KBM-7 (cell line): ENCODE measurements around the gene CBLN1.
A peak's percentile ranks its signal among the peaks of the same experiment; 100 is the strongest.

Source experiments
- DNase-seq: peaks from one replicate; pipeline ENCODE4 v3.0.0-alpha.2; 2015
- in situ Hi-C: fragments of 300-500 bp; cut with MboI; formaldehyde crosslinking; loops from 2 replicates; pipeline ENCODE4 v1.14.3; 2020; ENCODE audit warnings: low sequenced_read_pairs, low pct_unique_long_range_greater_than_20kb, mixed read lengths

Gene CBLN1

GRCh38 chr16:49281480-49281842, at the start of gene CBLN1:
CBLN1 (minus strand) TSS chr16:49281838; CDS start chr16:49281465, 373 bp downstream.
- DNase-seq: no peak
- in situ Hi-C loops: no loop called here

GRCh38 chr16:49330562-49331201, 49.0 kb upstream of the CBLN1 start:
- in situ Hi-C loops: loop anchor here (25.0 kb wide), 1 partner anchor 643 kb away; no protein-coding TSS in a partner anchor

GRCh38 chr16:49328325-49328724, 46.7 kb upstream of the CBLN1 start:
- in situ Hi-C loops: loop anchor here (25.0 kb wide), 1 partner anchor 641 kb away; no protein-coding TSS in a partner anchor
- no peak for DNase-seq

More at GRCh38 chr16:49330562-49331201, 49.0 kb upstream of the CBLN1 start:
- DNase-seq: no peak

GRCh38 chr16:49327466-49327865, 45.8 kb upstream of the CBLN1 start:
- in situ Hi-C loops: loop anchor here (25.0 kb wide), 1 partner anchor 640 kb away; no protein-coding TSS in a partner anchor
- DNase-seq: no peak

GRCh38 chr16:49324703-49325102, 43.1 kb upstream of the CBLN1 start:
- in situ Hi-C loops: loop anchor here (25.0 kb wide), 1 partner anchor 637 kb away; no protein-coding TSS in a partner anchor
- no peak for DNase-seq

GRCh38 chr16:49315602-49316001, 34.0 kb upstream of the CBLN1 start:
- DNase-seq: no peak
- in situ Hi-C loops: no loop called here

- no peak for DNase-seq
- in situ Hi-C loops: no loop called here
Observed at GRCh38 chr16:49312389-49312985, 30.8 kb upstream of the CBLN1 start.

- DNase-seq: no peak
- in situ Hi-C loops: no loop called here
Observed at GRCh38 chr16:49311823-49312222, 30.2 kb upstream of the CBLN1 start.

GRCh38 chr16:49307176-49307575, 25.5 kb upstream of the CBLN1 start:
- in situ Hi-C loops: no loop called here
- no peak for DNase-seq

GRCh38 chr16:49305406-49305805, 23.8 kb upstream of the CBLN1 start:
- in situ Hi-C loops: no loop called here
- no peak for DNase-seq

- DNase-seq: no peak
- in situ Hi-C loops: no loop called here
Observed at GRCh38 chr16:49292413-49292812, 10.8 kb upstream of the CBLN1 start.

- DNase-seq: no peak
- in situ Hi-C loops: no loop called here
Observed at GRCh38 chr16:49287572-49287971, 5.9 kb upstream of the CBLN1 start.

GRCh38 chr16:49284962-49285361, 3.3 kb upstream of the CBLN1 start:
- no peak for DNase-seq
- in situ Hi-C loops: no loop called here

GRCh38 chr16:49283376-49284049, 1.9 kb upstream of the CBLN1 start:
- in situ Hi-C loops: no loop called here

GRCh38 chr16:49282690-49283375, 1.2 kb upstream of the CBLN1 start:
- DNase-seq: no peak
- in situ Hi-C loops: no loop called here

More at GRCh38 chr16:49283376-49284049, 1.9 kb upstream of the CBLN1 start:
- DNase-seq: no peak

- in situ Hi-C loops: no loop called here
- DNase-seq: peak; percentile 89
Observed at GRCh38 chr16:49281843-49282642, 405 bp upstream of the CBLN1 start.

GRCh38 chr16:49280841-49281371, 732 bp downstream of the CBLN1 start:
- in situ Hi-C loops: no loop called here

GRCh38 chr16:49280105-49280741, 1.4 kb downstream of the CBLN1 start:
- peak; percentile 15 for DNase-seq
- in situ Hi-C loops: no loop called here

More at GRCh38 chr16:49280841-49281371, 732 bp downstream of the CBLN1 start:
- DNase-seq: no peak
